Measurements from ENCODE around the gene ANK2.

DNA sequence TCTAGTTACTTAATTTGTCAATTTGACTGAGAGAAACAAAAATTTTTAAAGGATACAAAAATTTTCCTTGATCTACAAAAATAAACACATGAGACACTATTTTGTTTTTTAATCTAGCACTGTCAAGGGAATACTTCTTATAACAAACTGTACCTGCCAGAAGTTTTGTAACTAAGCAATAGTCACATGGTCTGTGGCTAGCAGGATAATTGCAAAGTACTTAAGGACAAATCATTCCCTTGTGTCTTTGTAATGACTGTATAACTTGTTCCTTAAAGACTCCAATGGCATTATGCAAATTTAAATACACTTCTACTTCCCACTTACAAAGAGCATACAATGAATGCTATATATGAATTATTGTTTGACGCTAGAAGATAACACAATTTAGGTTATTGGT is 25.1 kb upstream of the ANK2 start:
- TF ChIP-seq CTCF (conservative IDR thresholded peaks at IDR 0.05; ENCODE audit: low read length): no peak
- TF ChIP-seq EZH2phosphoT487 (IDR thresholded peaks at IDR 0.05; ENCODE audit: borderline replicate concordance): no peak

Data from Loucy (cell line).